Duodenal mucosa (tissue), 2 donors: ENCODE data around the gene ELOA2.
"Not testable (repeated sequence)": the region's sequence is repeated elsewhere in the genome, so short reads cannot be mapped to it uniquely, and the experiment has no call there.

Experiments used
- H3K27ac ChIP-seq: one replicate; pipeline ENCODE4 v1.7.0; 2013; ENCODE audit warnings: low read depth, low read length
- H3K27me3 ChIP-seq, 2 donors: one replicate each; pipeline ENCODE4 v1.7.0; 2013; ENCODE audit warnings: low read length in 2 of 2, control low read depth in 1 of 2; ENCODE audit not compliant: insufficient read depth in 2 of 2, control insufficient read depth in 1 of 2
- H3K36me3 ChIP-seq, 2 donors: one replicate each; pipeline ENCODE4 v1.7.0; 2013; ENCODE audit warnings: low read length in 2 of 2, control low read depth in 1 of 2; ENCODE audit not compliant: insufficient read depth in 2 of 2, control insufficient read depth in 1 of 2
- H3K4me1 ChIP-seq, 2 donors: one replicate each; pipeline ENCODE4 v1.7.0; 2013; ENCODE audit warnings: low read length in 2 of 2, control low read depth in 1 of 2; ENCODE audit not compliant: insufficient read depth in 2 of 2, control insufficient read depth in 1 of 2
- H3K4me3 ChIP-seq, 2 donors: one replicate each; pipeline ENCODE4 v1.7.0; 2013; ENCODE audit warnings: low read length in 2 of 2, low read depth in 1 of 2
- H3K9ac ChIP-seq, 2 donors: one replicate each; pipeline ENCODE4 v1.7.0; 2013; ENCODE audit warnings: low read length in 2 of 2, low read depth in 1 of 2
- H3K9me3 ChIP-seq, 2 donors: one replicate each; pipeline ENCODE4 v1.7.0; 2013; ENCODE audit warnings: low read length in 2 of 2, control low read depth in 1 of 2; ENCODE audit not compliant: control insufficient read depth in 1 of 2

Gene ELOA2

DNA sequence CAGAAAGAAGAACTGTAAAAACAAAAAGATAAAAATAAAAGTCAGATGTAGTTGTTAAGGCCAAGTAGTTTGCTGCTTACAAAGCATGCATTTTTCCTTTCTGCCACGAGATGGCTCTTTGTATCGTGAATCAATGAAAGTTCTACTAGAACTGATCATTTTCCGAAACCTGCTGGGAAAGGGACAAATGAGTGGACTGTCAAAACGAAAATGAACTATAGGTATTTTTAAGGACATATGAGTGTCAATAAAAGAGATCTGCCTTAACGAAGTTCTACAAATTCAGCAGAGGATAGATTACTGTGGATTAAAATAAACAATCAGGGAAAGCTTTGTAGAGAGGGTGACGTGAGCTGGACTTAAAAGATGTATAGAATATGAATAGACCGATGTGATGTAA, 15.0 kb upstream of the ELOA2 start:
- no peak overlapping the region for H3K9ac ChIP-seq
- H3K4me1 ChIP-seq = no peaks in the 10 kb centered on the region
- H3K9me3 ChIP-seq = no peaks in the 10 kb centered on the region
- no peak overlapping the region for H3K4me3 ChIP-seq
- H3K27ac ChIP-seq = no peak overlapping the region
- no peaks in the 10 kb centered on the region for H3K27me3 ChIP-seq
- no peaks in the 10 kb centered on the region for H3K36me3 ChIP-seq

GRCh38 chr18:47040982-47041381, 5.6 kb upstream of the ELOA2 start:
- H3K9ac ChIP-seq = no peak overlapping the region
- H3K36me3 ChIP-seq = no peaks in the 10 kb centered on the region
- H3K27ac ChIP-seq = no peak overlapping the region
- H3K27me3 ChIP-seq = no peaks in the 10 kb centered on the region
- H3K4me1 ChIP-seq = no peaks in the 10 kb centered on the region
- H3K4me3 ChIP-seq = no peak overlapping the region
- no peaks in the 10 kb centered on the region for H3K9me3 ChIP-seq

DNA sequence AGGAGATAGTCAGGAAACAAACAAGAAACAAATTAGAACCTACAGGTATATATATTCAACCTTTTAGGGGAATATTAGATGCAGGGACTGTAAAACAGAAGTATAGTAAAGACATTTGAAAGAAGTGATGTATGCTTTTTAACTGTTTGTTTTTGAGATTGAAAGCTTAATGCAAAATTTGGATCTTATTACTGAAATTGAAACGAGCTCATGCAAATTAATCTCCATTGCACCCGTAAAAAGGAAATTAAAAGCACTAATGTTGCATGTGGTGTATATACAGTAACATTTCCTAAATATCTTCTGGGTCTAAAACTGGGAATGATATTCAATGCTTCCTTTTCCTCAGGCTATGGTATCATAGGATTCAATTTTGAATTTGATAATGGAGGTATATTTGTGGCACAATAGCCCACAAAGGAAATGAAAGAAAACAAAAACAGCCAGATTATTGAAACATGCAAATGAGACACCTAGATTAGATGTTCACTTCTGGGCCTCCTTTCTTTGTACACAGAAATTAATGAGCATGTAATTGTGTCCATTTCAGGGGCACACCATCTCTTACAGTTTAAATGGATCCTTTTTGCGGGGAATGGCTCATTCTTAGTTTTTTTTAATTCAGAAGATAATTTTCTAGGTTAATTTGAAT, 1.6 kb upstream of the ELOA2 start:
- Histone ChIP-seq H3K27ac (no peak overlapping the region), H3K9me3 (peaks cover 0 to 2% of the 10 kb centered on the region in 2 donors), H3K9ac (no peak overlapping the region), H3K4me1 (no peaks in the 10 kb centered on the region), H3K36me3 (no peaks in the 10 kb centered on the region), H3K27me3 (no peaks in the 10 kb centered on the region), H3K4me3 (no peak overlapping the region)

DNA sequence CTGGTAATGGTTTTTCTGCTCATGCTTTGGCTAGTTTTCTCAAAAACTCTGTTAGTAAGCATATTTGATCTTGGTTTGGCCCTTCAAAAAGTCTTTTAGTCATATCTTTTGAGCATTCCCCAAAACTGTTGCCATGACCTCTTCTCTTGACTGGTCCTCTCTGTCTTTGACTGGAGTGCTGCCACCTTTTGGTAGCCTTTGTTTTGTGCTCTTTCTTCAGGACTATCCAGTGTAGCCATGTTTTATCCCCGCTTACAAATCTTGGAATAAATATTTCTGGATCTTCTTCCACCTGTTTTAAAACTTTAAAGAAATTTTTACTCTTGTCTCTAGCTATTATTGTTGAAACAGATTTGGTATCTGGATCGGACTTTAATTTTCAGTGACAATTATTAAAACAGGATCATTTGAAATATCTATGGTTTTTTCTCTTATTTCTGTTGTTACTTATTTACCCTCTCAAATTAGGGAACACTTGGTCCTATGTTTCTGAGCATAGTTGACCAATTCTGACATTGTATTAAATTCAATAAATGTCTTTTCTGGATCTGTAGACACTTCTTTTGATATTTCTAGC, 965 bp upstream of the ELOA2 start:
- Histone ChIP-seq H3K27me3 (no peaks in the 10 kb centered on the region), H3K27ac (no peak overlapping the region), H3K9ac (no peak overlapping the region), H3K36me3 (no peaks in the 10 kb centered on the region), H3K9me3 (peaks cover 0 to 2% of the 10 kb centered on the region in 2 donors), H3K4me3 (no peak overlapping the region), H3K4me1 (no peaks in the 10 kb centered on the region)

GRCh38 chr18:47034591-47034990, 830 bp downstream of the ELOA2 start:
- not testable (repeated sequence) for H3K9ac ChIP-seq

DNA sequence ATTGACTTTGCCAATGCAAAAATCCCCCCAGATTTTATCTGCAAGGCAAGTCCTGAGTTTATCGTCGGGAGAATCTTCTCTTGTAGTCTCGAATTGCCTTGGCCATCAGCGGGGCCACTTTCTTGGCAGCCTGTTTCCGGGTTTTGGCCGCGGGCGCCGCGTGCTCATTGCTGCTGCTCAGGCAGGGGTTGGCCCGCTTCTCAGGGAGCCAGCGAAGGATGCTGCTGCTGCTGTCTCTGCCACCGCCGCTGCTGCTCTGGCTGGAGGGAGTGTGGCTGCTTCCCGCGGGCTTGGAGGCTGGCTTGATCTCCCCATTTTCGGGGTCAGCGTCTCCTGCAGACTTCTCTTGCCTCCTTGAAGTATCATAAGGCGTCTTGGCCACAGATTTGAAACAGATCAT, 2.5 kb downstream of the ELOA2 start:
- Histone ChIP-seq H3K4me1 (no peaks in the 10 kb centered on the region), H3K9ac (no peak overlapping the region), H3K27me3 (no peaks in the 10 kb centered on the region), H3K9me3 (peaks cover 0 to 2% of the 10 kb centered on the region in 2 donors), H3K36me3 (no peaks in the 10 kb centered on the region), H3K27ac (no peak overlapping the region), H3K4me3 (no peak overlapping the region)

More at GRCh38 chr18:47034591-47034990, 830 bp downstream of the ELOA2 start:
- not testable (repeated sequence) for H3K36me3 ChIP-seq, H3K27ac ChIP-seq, H3K27me3 ChIP-seq, H3K4me1 ChIP-seq, H3K9me3 ChIP-seq, H3K4me3 ChIP-seq

GRCh38 chr18:47030887-47031286, 4.5 kb downstream of the ELOA2 start:
- H3K9me3 ChIP-seq, H3K27ac ChIP-seq, H3K9ac ChIP-seq, H3K4me3 ChIP-seq, H3K27me3 ChIP-seq, H3K36me3 ChIP-seq, H3K4me1 ChIP-seq: not testable (repeated sequence)

DNA sequence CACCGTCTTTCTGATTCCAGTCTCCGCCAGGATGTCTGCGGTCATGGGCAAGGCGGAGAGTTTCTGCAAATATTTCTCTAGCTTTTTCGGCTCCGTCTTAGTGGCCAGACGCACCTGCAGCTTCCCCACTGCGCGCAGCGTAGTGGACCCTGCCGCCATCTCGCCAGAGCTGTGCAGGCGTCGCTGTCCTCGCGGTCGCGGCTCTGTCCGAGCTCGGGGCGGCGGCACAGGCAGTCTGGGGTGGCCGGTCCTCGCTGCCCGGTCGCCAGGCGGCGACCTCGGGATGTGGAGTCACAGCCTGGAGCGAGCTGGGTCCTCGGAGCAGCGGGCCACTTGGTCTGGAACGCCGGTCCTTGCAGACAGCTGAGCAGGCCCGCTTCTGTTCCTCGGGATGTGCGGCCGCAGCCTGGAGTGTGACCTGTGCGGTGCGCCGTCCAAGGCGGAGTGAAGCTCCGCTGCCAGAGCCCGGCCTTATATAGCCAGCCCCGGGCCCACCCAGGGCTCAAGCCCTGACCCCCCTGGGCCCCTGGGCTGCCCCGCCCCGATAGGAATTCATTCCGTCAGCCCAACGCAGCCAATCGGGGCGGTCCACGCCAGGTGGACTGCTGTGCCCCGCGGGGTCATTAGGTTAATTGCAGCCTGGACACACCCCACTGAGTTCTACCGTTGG, 5.6 kb downstream of the ELOA2 start:
- not testable (repeated sequence) for H3K27me3 ChIP-seq, H3K9me3 ChIP-seq, H3K4me3 ChIP-seq, H3K4me1 ChIP-seq, H3K36me3 ChIP-seq, H3K9ac ChIP-seq, H3K27ac ChIP-seq

DNA sequence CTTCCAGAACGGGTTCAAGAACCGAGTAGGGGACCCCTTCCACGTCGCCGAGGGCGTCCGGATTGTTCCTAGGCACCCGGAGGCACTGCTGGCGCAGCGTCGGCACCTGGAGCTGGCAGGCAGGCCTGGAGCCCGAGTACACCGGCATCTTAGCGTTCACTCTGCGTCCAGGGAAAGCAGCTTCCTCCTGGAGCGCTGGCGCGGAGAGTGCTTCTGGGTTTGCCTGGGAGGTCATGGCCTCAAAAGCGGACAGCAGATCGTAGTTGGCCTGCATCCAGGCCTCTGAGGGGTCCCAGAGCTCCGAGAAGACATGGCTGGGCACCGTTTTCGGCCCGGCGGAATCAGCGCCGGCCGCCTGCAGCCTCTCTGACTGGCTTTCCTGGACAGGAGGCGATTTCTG, 6.7 kb downstream of the ELOA2 start:
- not testable (repeated sequence) for H3K4me3 ChIP-seq

DNA sequence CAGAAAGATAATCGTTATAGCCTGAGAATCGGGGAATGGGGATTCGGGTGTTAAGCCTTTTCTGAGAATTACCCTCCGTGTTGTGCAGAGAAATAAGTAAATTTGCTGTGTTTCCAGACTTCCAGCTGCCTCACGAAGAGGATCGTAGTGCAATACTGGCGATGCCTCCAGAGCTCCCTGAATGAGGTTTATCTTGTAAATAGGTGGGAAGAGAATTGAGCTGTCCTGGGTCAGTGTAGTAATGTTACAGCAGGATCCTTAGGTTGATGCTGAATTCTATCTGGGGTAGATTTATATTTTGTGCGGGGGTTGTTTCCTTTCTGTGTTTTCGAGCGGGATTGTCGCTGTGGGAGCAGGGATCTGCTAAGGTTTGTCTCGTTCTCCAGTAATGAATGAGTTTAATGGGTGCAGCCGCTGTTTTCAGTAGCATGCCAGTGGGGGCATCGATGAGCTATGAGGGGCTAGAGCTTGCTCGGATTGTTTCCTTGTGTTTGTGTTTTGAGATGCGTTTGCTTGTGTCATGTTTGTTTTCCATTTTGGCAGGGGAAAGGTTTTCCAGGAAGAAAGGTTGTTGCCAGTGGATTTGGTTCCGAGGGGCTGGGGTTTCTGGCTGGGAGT, 9.8 kb downstream of the ELOA2 start:
- not testable (repeated sequence) for H3K27ac ChIP-seq, H3K36me3 ChIP-seq, H3K4me1 ChIP-seq, H3K4me3 ChIP-seq, H3K9ac ChIP-seq, H3K9me3 ChIP-seq, H3K27me3 ChIP-seq

More for the DNA sequence above, 6.7 kb downstream of the ELOA2 start:
- H3K27me3 ChIP-seq, H3K27ac ChIP-seq, H3K9ac ChIP-seq, H3K9me3 ChIP-seq, H3K36me3 ChIP-seq, H3K4me1 ChIP-seq: not testable (repeated sequence)
